Vagina (tissue), 2 donors: ENCODE data around the gene NXPH4.

Experiments
- POLR2A ChIP-seq, 2 donors: fragments of 450-650 bp; IDR thresholded peaks; one replicate each; pipeline ENCODE4 v1.6.1; 2017; ENCODE audit warnings: antibody characterized with exemption in 2 of 2, mild to moderate bottlenecking in 2 of 2, moderate library complexity in 2 of 2
- POLR2AphosphoS5 ChIP-seq, 2 donors: sonication (generic); formaldehyde crosslinking; IDR thresholded peaks; one replicate each; pipeline ENCODE4 v1.9.0; 2017; ENCODE audit warnings: antibody characterized with exemption in 2 of 2, mild to moderate bottlenecking in 2 of 2, low read depth in 1 of 2; ENCODE audit not compliant: insufficient read depth in 1 of 2

DNA sequence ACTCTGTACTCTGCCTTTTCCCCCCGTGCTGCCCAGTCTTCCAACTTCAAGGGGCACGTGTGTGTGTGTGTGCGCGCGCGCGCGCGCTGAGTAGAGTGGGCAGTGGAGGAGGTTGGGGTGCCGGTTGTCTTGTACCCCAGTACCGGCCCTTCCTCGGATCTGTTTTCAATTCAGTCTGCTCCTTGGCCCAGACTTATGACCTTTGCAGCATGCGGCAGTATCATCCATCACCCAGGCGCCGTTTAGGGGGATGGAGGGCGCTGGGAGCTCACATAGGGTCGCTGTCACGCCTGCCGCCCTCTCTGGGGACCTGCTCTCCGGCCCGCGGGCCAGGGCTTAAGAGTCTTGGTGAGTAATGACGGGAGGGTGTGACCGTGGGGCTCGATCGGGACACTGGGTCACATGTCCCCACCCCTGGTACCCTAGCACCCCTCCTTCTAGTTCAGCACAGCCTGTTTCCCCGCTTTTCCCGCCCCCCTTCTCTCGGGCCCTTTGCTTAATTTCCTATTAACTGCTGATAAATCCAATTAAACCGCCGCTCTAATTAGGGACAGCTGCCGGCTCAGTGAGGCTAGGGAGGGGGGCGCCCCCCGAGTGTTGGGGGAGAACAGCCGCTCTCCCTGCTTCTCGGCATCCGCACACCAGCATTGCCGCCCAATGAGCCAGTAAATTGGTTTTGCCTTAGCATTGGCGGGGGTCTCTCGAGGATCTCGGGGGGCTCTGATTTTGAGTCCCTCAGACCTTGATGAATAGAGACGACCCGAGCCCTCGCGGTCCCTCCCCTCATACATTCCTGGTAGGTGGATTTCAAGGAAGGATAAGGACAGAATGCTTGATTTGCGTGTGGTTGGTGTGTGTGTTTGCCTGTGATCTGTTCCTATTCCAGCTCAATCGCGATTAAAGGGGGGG is 25.1 kb downstream of the NXPH4 start:
- TF ChIP-seq POLR2AphosphoS5 (IDR thresholded peaks at IDR 0.05; ENCODE audit: insufficient read depth in 1 of 2, low read depth in 1 of 2) (no peak), POLR2A (IDR thresholded peaks at IDR 0.05) (no peak)
